K562 (cell line): ENCODE data around the gene IL18RAP. TPM values are rescaled to one million over a fixed set of nuclear protein-coding genes. Genes with fewer than 3 reads are reported as not detected.

Source experiments
- HES1 ChIP-seq: fragments of 450-650 bp; IDR thresholded peaks from 2 replicates; pipeline ENCODE4 v1.6.1; 2016; ENCODE audit warnings: low read depth, mild to moderate bottlenecking, moderate library complexity
- MCM5 ChIP-seq: fragments of 450-650 bp; IDR thresholded peaks from 2 replicates; pipeline ENCODE4 v1.6.1; 2016; ENCODE audit warnings: low read depth
- MECOM ChIP-seq: fragments of 250-450 bp; sonication (Bioruptor Pico); IDR thresholded peaks from 2 replicates; pipeline ENCODE4 v1.8.0; 2022; ENCODE audit warnings: inconsistent platforms
- NBN ChIP-seq: fragments of 450-650 bp; IDR thresholded peaks from 2 replicates; pipeline ENCODE4 v1.6.1; 2016; ENCODE audit warnings: low read depth, mild to moderate bottlenecking
- NR4A1 ChIP-seq, 2 experiments: fragments of 250-450 bp in 1 of 2; fragments of 450-650 bp in 1 of 2; sonication (Bioruptor Pico) in 1 of 2; IDR thresholded peaks; 2 replicates each; pipeline versions ENCODE4 v1.4.0 to v1.6.1; 2016 to 2020; ENCODE audit warnings: mild to moderate bottlenecking in 2 of 2, missing compliant biosample characterization in 1 of 2, missing genetic modification characterization in 1 of 2, moderate library complexity in 1 of 2
- PHB2 ChIP-seq: fragments of 450-650 bp; IDR thresholded peaks from 2 replicates; pipeline ENCODE4 v1.6.1; 2017; ENCODE audit warnings: low read depth
- PTTG1 ChIP-seq: fragments of 450-650 bp; IDR thresholded peaks from 2 replicates; pipeline ENCODE4 v1.6.1; 2016; ENCODE audit warnings: low read depth, mild to moderate bottlenecking, missing genetic modification characterization, missing compliant biosample characterization
- SRSF3 ChIP-seq: fragments of 200-400 bp; formaldehyde crosslinking; IDR thresholded peaks from 2 replicates; pipeline ENCODE4 v1.6.1; 2016; ENCODE audit warnings: mild to moderate bottlenecking, low read length, moderate library complexity; ENCODE audit not compliant: insufficient read depth
- ZNF143 ChIP-seq: sonication (generic); formaldehyde crosslinking; IDR thresholded peaks from 2 replicates; pipeline ENCODE4 v1.9.0; 2022; ENCODE audit warnings: mild to moderate bottlenecking, missing genetic modification reagents
- ZNF165 ChIP-seq: fragments of 250-450 bp; sonication (Bioruptor Pico); IDR thresholded peaks from 2 replicates; pipeline ENCODE4 v1.4.0; 2020; ENCODE audit warnings: borderline replicate concordance
- ZNF175 ChIP-seq: fragments of 200-800 bp; sonication (Bioruptor generic); IDR thresholded peaks from 2 replicates; pipeline ENCODE4 v1.6.1; 2016; ENCODE audit warnings: low read depth, mild to moderate bottlenecking, missing genetic modification characterization, missing compliant biosample characterization
- ZNF239 ChIP-seq: fragments of 250-450 bp; sonication (Bioruptor Pico); IDR thresholded peaks from 2 replicates; pipeline ENCODE4 v1.4.0; 2020; ENCODE audit warnings: mild to moderate bottlenecking
- ZNF354B ChIP-seq: fragments of 250-450 bp; sonication (Bioruptor Pico); IDR thresholded peaks from 2 replicates; pipeline ENCODE4 v1.4.0; 2020
- ZNF445 ChIP-seq: fragments of 250-450 bp; sonication (Bioruptor Pico); IDR thresholded peaks from 2 replicates; pipeline ENCODE4 v1.4.0; 2020; ENCODE audit warnings: low read depth, mild to moderate bottlenecking, moderate library complexity
- ZNF76 ChIP-seq: fragments of 250-450 bp; sonication (Bioruptor Pico); IDR thresholded peaks from 2 replicates; pipeline ENCODE4 v1.4.0; 2020; ENCODE audit warnings: mild to moderate bottlenecking, moderate library complexity, borderline replicate concordance
- polyA plus RNA-seq, 8 experiments: library from polyadenylated mRNA; depleted of rRNA in 4 of 8; stranded (reverse) in 5 of 8; unstranded in 3 of 8; fragments of >200 nt; fragmentation: Nextera tagmentation in 2 of 8; fragmentation: Illumina TruSeq in 1 of 8; extraction: Ambion mirVana in 2 of 8; extraction: Trizol in 1 of 8; gene quantifications; 2 replicates each; pipeline versions ENCODE4 v1.2.1 to v1.2.3, GENCODE V29; 2011 to 2014; ENCODE audit warnings: inconsistent platforms in 1 of 8, missing spikeins in 1 of 8
- total RNA-seq, 7 experiments: library from RNA; depleted of rRNA in 6 of 7; stranded (reverse); fragments of >200 nt in 6 of 7; fragmentation: Illumina TruSeq in 2 of 7; extraction: Trizol in 2 of 7; gene quantifications; 2 replicates each; pipeline versions ENCODE4 v1.2.1 to v1.2.3, GENCODE V29; 2011 to 2021; ENCODE audit warnings: low replicate concordance in 1 of 7
- TF ChIP-seq, protein P1 (sequence below): fragments of 200-800 bp; sonication (Bioruptor generic); IDR thresholded peaks from 2 replicates; pipeline ENCODE4 v1.6.1; 2017; ENCODE audit warnings: missing genetic modification characterization, missing compliant biosample characterization

Gene IL18RAP
- total and polyA plus RNA-seq, 9 of the 15 experiments (the other 6 are each of a cell fraction or from before 2014, with no cell fraction given) = 1.1 to 20.5 (median 5.8) TPM

DNA sequence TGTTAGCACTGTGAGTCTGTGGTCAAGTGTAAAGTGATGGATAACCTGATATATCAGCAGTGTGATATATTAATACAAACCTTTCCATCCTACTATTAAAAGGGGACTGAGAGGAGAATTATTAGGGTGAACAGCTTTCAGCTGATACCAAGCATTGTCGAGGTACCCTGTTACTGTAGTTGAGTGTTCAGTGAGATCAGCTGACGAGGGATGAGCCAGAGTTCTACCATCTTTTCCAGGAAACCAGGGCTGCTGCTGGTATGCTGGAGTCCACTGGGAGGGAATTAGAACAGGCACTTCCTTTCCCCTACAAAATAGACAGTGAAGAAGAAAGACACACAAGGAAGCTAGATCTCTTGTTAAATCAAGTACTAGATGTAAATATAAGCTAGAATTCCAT, 408 bp downstream of the IL18RAP start (continued):
- TF ChIP-seq HES1 = no peak
- no peak for TF ChIP-seq NBN
- TF ChIP-seq ZNF165 (CRISPR knock-in tag) = peak; percentile 95
- TF ChIP-seq PTTG1 (tag) = peak; percentile 71
- peak; percentile 79; the same call in 1 of the 2 replicates for TF ChIP-seq ZNF76 (CRISPR knock-in tag)
- TF ChIP-seq ZNF143 = no peak
- TF ChIP-seq ZNF354B = 0 out of 2 replicates have a peak, but pooled peaks have one; percentile 26
- TF ChIP-seq SRSF3 = no peak
- no peak for TF ChIP-seq PHB2
- no peak for TF ChIP-seq NR4A1 (CRISPR knock-in tag; IDR thresholded peaks at IDR 0.05)
- TF ChIP-seq NR4A1 (tag; IDR thresholded peaks at IDR 0.05) = peak; percentile 94
- 0 out of 2 replicates have a peak, but pooled peaks have one; percentile 28 for TF ChIP-seq ZNF445 (CRISPR knock-in tag)
- peak; percentile 39; the same call in 1 of the 2 replicates for TF ChIP-seq ZNF175 (CRISPR knock-in tag)
- no peak for TF ChIP-seq MCM5
- TF ChIP-seq, protein P1, sequence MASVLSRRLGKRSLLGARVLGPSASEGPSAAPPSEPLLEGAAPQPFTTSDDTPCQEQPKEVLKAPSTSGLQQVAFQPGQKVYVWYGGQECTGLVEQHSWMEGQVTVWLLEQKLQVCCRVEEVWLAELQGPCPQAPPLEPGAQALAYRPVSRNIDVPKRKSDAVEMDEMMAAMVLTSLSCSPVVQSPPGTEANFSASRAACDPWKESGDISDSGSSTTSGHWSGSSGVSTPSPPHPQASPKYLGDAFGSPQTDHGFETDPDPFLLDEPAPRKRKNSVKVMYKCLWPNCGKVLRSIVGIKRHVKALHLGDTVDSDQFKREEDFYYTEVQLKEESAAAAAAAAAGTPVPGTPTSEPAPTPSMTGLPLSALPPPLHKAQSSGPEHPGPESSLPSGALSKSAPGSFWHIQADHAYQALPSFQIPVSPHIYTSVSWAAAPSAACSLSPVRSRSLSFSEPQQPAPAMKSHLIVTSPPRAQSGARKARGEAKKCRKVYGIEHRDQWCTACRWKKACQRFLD = 0 out of 2 replicates have a peak, but pooled peaks have one; percentile 28
- peak; percentile 68; the same call in 1 of the 2 replicates for TF ChIP-seq MECOM (CRISPR knock-in tag)
- TF ChIP-seq ZNF239 = peak; percentile 80
- TF ChIP-seq, all 486 proteins: peak for 65
